HEK293T (cell line): ENCODE results near the gene BRINP3.

Experiments
- ARNT ChIP-seq: fragments of 450-650 bp; IDR thresholded peaks from 2 replicates; pipeline ENCODE4 v1.6.1; 2017; ENCODE audit warnings: mild to moderate bottlenecking
- FOXA1 ChIP-seq: fragments of 450-650 bp; IDR thresholded peaks from 2 replicates; pipeline ENCODE4 v1.6.1; 2016; ENCODE audit warnings: mild to moderate bottlenecking
- FOXK2 ChIP-seq: fragments of 450-650 bp; IDR thresholded peaks from 2 replicates; pipeline ENCODE4 v1.6.1; 2016; ENCODE audit warnings: mild to moderate bottlenecking
- SP1 ChIP-seq: fragments of 450-650 bp; IDR thresholded peaks from 2 replicates; pipeline ENCODE4 v1.6.1; 2017
- SUZ12 ChIP-seq: fragments of 450-650 bp; IDR thresholded peaks from 2 replicates; pipeline ENCODE4 v1.6.1; 2016; ENCODE audit warnings: mild to moderate bottlenecking
- TARDBP ChIP-seq: fragments of 450-650 bp; IDR thresholded peaks from 2 replicates; pipeline ENCODE4 v1.6.1; 2016
- ZNF384 ChIP-seq: fragments of 450-650 bp; IDR thresholded peaks from 2 replicates; pipeline ENCODE4 v1.6.1; 2016

- TF ChIP-seq TARDBP (no peak), FOXK2 (no peak), SP1 (no peak), SUZ12 (no peak), ARNT (no peak), FOXA1 (no peak), ZNF384 (no peak)
Measured at GRCh38 chr1:190259424-190259823, 218.2 kb downstream of the BRINP3 start.
